H9 (cell line): ENCODE measurements around the gene RNF149. TPM values are rescaled to one million over a fixed set of nuclear protein-coding genes. Genes with fewer than 3 reads are reported as not detected.

Experiments used
- DNase-seq: peaks from one replicate; pipeline ENCODE4 v3.0.0-alpha.2; 2017
- H2AFZ ChIP-seq: one replicate; pipeline ENCODE4 v1.6.1; 2013; ENCODE audit warnings: mild to moderate bottlenecking, low read length, control low read depth, moderate library complexity
- H2AK5ac ChIP-seq: 2 replicates; pipeline ENCODE4 v1.6.1; 2013; ENCODE audit warnings: low read length, control low read depth, mixed read lengths; ENCODE audit not compliant: insufficient read length
- H2BK120ac ChIP-seq: one replicate; pipeline ENCODE4 v1.6.1; 2013; ENCODE audit warnings: low read depth, mild to moderate bottlenecking, low read length, control low read depth, inconsistent platforms; ENCODE audit not compliant: poor library complexity, severe bottlenecking
- H2BK12ac ChIP-seq: 2 replicates; pipeline ENCODE4 v1.6.1; 2013; ENCODE audit warnings: low read length, control low read depth, mixed read lengths, low read depth; ENCODE audit not compliant: insufficient read length
- H2BK15ac ChIP-seq: 2 replicates; pipeline ENCODE4 v1.6.1; 2013; ENCODE audit warnings: low read depth, low read length, control low read depth
- H2BK20ac ChIP-seq: one replicate; pipeline ENCODE4 v1.6.1; 2013; ENCODE audit warnings: low read depth, mild to moderate bottlenecking, low read length, control low read depth, inconsistent platforms; ENCODE audit not compliant: poor library complexity, severe bottlenecking
- H2BK5ac ChIP-seq: 2 replicates; pipeline ENCODE4 v1.6.1; 2013; ENCODE audit warnings: low read length, control low read depth, mixed read lengths; ENCODE audit not compliant: insufficient read length
- H3K14ac ChIP-seq: 2 replicates; pipeline ENCODE4 v1.6.1; 2013; ENCODE audit warnings: low read length, control low read depth; ENCODE audit not compliant: insufficient read depth
- H3K18ac ChIP-seq: 2 replicates; pipeline ENCODE4 v1.6.1; 2013; ENCODE audit warnings: low read depth, mild to moderate bottlenecking, mixed read lengths, low read length, control low read depth; ENCODE audit not compliant: insufficient read length
- H3K23ac ChIP-seq: 2 replicates; pipeline ENCODE4 v1.6.1; 2013; ENCODE audit warnings: low read length, control low read depth, mixed read lengths, low read depth; ENCODE audit not compliant: insufficient read length
- H3K23me2 ChIP-seq: 2 replicates; pipeline ENCODE4 v1.6.1; 2013; ENCODE audit warnings: low read depth, mild to moderate bottlenecking, mixed read lengths, low read length, control low read depth; ENCODE audit not compliant: insufficient read length, poor library complexity, severe bottlenecking
- H3K27ac ChIP-seq: 2 replicates; pipeline ENCODE4 v1.5.1; 2013; ENCODE audit warnings: low read length, control low read depth, mixed read lengths, low read depth; ENCODE audit not compliant: insufficient read length
- H3K27me3 ChIP-seq: 2 replicates; pipeline ENCODE4 v1.6.1; 2013; ENCODE audit warnings: low read length, control low read depth, inconsistent platforms; ENCODE audit not compliant: insufficient read depth
- H3K4ac ChIP-seq: 2 replicates; pipeline ENCODE4 v1.6.1; 2013; ENCODE audit warnings: low read depth, mild to moderate bottlenecking, control low read depth, inconsistent platforms, low read length, moderate library complexity
- H3K4me1 ChIP-seq: 2 replicates; pipeline ENCODE4 v1.6.1; 2013; ENCODE audit warnings: low read length, control low read depth, inconsistent platforms; ENCODE audit not compliant: insufficient read depth
- H3K4me2 ChIP-seq: 2 replicates; pipeline ENCODE4 v1.6.1; 2013; ENCODE audit warnings: low read length, control low read depth, mixed read lengths; ENCODE audit not compliant: insufficient read length, insufficient read depth
- H3K56ac ChIP-seq: 2 replicates; pipeline ENCODE4 v1.6.1; 2013; ENCODE audit warnings: low read depth, mild to moderate bottlenecking, mixed read lengths, low read length, control low read depth; ENCODE audit not compliant: insufficient read length
- H3K79me1 ChIP-seq: 2 replicates; pipeline ENCODE4 v1.6.1; 2013; ENCODE audit warnings: low read depth, mild to moderate bottlenecking, moderate library complexity, low read length, control low read depth, inconsistent platforms; ENCODE audit not compliant: insufficient read depth, poor library complexity, severe bottlenecking
- H3K79me2 ChIP-seq: 2 replicates; pipeline ENCODE4 v1.6.1; 2013; ENCODE audit warnings: low read length, control low read depth, inconsistent platforms; ENCODE audit not compliant: insufficient read depth
- H3K9ac ChIP-seq: 2 replicates; pipeline ENCODE4 v1.6.1; 2013; ENCODE audit warnings: low read length, control low read depth, mixed read lengths; ENCODE audit not compliant: insufficient read length; ENCODE audit errors: extremely low read depth
- H3K9me3 ChIP-seq: one replicate; pipeline ENCODE4 v1.6.1; 2013; ENCODE audit warnings: low read depth, low read length, inconsistent platforms; ENCODE audit not compliant: control insufficient read depth
- H3T11ph ChIP-seq: one replicate; pipeline ENCODE4 v1.6.1; 2013; ENCODE audit warnings: mild to moderate bottlenecking, low read length, control low read depth, inconsistent platforms
- H4K20me1 ChIP-seq: one replicate; pipeline ENCODE4 v1.6.1; 2013; ENCODE audit not compliant: control insufficient read depth, insufficient read length, insufficient read depth
- H4K5ac ChIP-seq: 2 replicates; pipeline ENCODE4 v1.6.1; 2013; ENCODE audit warnings: low read depth, mild to moderate bottlenecking, mixed read lengths, low read length, control low read depth; ENCODE audit not compliant: insufficient read length
- H4K8ac ChIP-seq: replicated peaks from 2 replicates; pipeline ENCODE4 v1.6.1; 2013; ENCODE audit warnings: low read length, control low read depth, mixed read lengths, low read depth; ENCODE audit not compliant: insufficient read length
- H4K91ac ChIP-seq: 2 replicates; pipeline ENCODE4 v1.6.1; 2013; ENCODE audit warnings: low read depth, mild to moderate bottlenecking, moderate library complexity, mixed read lengths, low read length, control low read depth; ENCODE audit not compliant: insufficient read length
- H3K27ac Mint-ChIP-seq, 3 experiments: 2 replicates in 2 of 3; 3 replicates in 1 of 3; pipeline ENCODE4 v1.8.0; 2020 to 2021; ENCODE audit warnings: mixed read lengths in 3 of 3, mild to moderate bottlenecking in 1 of 3, moderate library complexity in 1 of 3
- H3K27me3 Mint-ChIP-seq: 2 replicates; pipeline ENCODE4 v1.8.0; 2021; ENCODE audit warnings: low read depth, mild to moderate bottlenecking, moderate library complexity, mixed read lengths
- H3K36me3 Mint-ChIP-seq, 3 experiments: 2 replicates in 2 of 3; 3 replicates in 1 of 3; pipeline ENCODE4 v1.8.0; 2020 to 2021; ENCODE audit warnings: low read depth in 3 of 3, mixed read lengths in 3 of 3; ENCODE audit not compliant: insufficient read depth in 1 of 3
- H3K4me1 Mint-ChIP-seq, 2 experiments: 2 replicates each; pipeline ENCODE4 v1.8.0; 2020; ENCODE audit warnings: mixed read lengths in 2 of 2
- H3K4me3 Mint-ChIP-seq, 2 experiments: 2 replicates in 1 of 2; 3 replicates in 1 of 2; pipeline ENCODE4 v1.8.0; 2020 to 2021; ENCODE audit warnings: mild to moderate bottlenecking in 2 of 2, mixed read lengths in 2 of 2, moderate library complexity in 1 of 2
- H3K9me3 Mint-ChIP-seq, 2 experiments: 2 replicates in 1 of 2; 3 replicates in 1 of 2; pipeline ENCODE4 v1.8.0; 2020; ENCODE audit warnings: mild to moderate bottlenecking in 2 of 2, mixed read lengths in 2 of 2, moderate library complexity in 1 of 2
- WGBS: extraction: QIAGEN DNeasy Blood & Tissue Kit; methylation state at CpG from one replicate; pipeline ENCODE4 v1.1.7; 2013; ENCODE audit warnings: missing lambda C conversion rate, low lambda C conversion rate, mixed read lengths; ENCODE audit not compliant: insufficient read length; ENCODE audit errors: extremely low coverage; 5-methylcytosine and 5-hydroxymethylcytosine counted together
- total RNA-seq: library from RNA; stranded (reverse); gene quantifications from 2 replicates; pipeline ENCODE4 v1.2.1, GENCODE V29; 2021
- TF ChIP-seq, protein P1 (sequence below): fragments of 200-600 bp; sonication (generic); conservative IDR thresholded peaks from 3 replicates; pipeline ENCODE4 v1.8.0; 2021; ENCODE audit warnings: antibody characterized with exemption, mild to moderate bottlenecking

Gene RNF149
- total RNA-seq, 1 experiment from 2014 or later: 18.0 TPM

DNA sequence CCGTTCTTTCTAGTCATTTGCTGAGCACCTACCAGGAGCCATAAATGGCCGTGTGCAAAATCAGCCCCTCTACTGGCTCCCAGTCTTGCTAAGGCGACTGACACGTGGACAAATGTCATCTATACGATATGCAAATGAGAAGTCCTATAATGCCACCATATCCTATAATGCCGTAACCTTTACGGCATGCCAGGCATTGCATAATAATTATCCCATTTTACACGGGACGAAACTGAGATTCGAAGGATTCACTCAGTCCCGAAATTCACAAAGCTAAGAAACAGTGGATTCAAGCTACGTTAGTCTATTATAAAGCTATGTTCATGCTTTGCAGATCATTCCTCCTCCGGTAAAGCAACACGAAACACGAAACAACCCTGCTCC, 34.1 kb upstream of the RNF149 start:
- H3K27ac ChIP-seq: no peak overlapping the region
- no peak overlapping the region for H2BK120ac ChIP-seq
- H2BK12ac ChIP-seq: no peak overlapping the region
- H3K4me2 ChIP-seq: no peak overlapping the region
- peaks cover 0 to 8% (median 0%) of the 10 kb centered on the region in 3 experiments; a peak in 2 of 7 replicates for H3K36me3 Mint-ChIP-seq
- no peak overlapping the region for H3K56ac ChIP-seq
- H3K27me3 ChIP-seq: no peaks in the 10 kb centered on the region
- H4K20me1 ChIP-seq: no peaks in the 10 kb centered on the region
- H4K8ac ChIP-seq: no peak overlapping the region
- no peak overlapping the region for H3K18ac ChIP-seq
- no peak overlapping the region for H4K5ac ChIP-seq
- H2BK5ac ChIP-seq: no peak overlapping the region
- H3K9ac ChIP-seq: no peak overlapping the region
- H3K9me3 ChIP-seq: no peaks in the 10 kb centered on the region
- TF ChIP-seq, protein P1, sequence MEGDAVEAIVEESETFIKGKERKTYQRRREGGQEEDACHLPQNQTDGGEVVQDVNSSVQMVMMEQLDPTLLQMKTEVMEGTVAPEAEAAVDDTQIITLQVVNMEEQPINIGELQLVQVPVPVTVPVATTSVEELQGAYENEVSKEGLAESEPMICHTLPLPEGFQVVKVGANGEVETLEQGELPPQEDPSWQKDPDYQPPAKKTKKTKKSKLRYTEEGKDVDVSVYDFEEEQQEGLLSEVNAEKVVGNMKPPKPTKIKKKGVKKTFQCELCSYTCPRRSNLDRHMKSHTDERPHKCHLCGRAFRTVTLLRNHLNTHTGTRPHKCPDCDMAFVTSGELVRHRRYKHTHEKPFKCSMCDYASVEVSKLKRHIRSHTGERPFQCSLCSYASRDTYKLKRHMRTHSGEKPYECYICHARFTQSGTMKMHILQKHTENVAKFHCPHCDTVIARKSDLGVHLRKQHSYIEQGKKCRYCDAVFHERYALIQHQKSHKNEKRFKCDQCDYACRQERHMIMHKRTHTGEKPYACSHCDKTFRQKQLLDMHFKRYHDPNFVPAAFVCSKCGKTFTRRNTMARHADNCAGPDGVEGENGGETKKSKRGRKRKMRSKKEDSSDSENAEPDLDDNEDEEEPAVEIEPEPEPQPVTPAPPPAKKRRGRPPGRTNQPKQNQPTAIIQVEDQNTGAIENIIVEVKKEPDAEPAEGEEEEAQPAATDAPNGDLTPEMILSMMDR: no peak
- H3K27ac Mint-ChIP-seq: no peak overlapping the region
- no peak overlapping the region for H3K4ac ChIP-seq
- no peaks in the 10 kb centered on the region for H3K79me2 ChIP-seq
- H3K27me3 Mint-ChIP-seq: peaks cover 2% of the 10 kb centered on the region; the same call in 1 of the 2 replicates
- WGBS: no CpG with 5 or more reads among the region's 15 CpGs
- peaks cover 6% of the 10 kb centered on the region; the same call in 1 of the 2 replicates for H3K4me1 ChIP-seq
- H3K4me1 Mint-ChIP-seq: peaks cover 46 to 53% of the 10 kb centered on the region in 2 experiments
- H3K23ac ChIP-seq: no peak overlapping the region
- no peak overlapping the region for H2AFZ ChIP-seq
- H2BK15ac ChIP-seq: no peak overlapping the region
- H2BK20ac ChIP-seq: no peak overlapping the region
- DNase-seq: no peak
- H3K23me2 ChIP-seq: no peaks in the 10 kb centered on the region
- H3K9me3 Mint-ChIP-seq: peaks cover 0 to 7% of the 10 kb centered on the region in 2 experiments; a peak in 2 of 5 replicates
- no peak overlapping the region for H3K4me3 Mint-ChIP-seq
- H3K79me1 ChIP-seq: no peaks in the 10 kb centered on the region
- no peak overlapping the region for H2AK5ac ChIP-seq
- no peak overlapping the region for H3K14ac ChIP-seq
- no peak overlapping the region for H4K91ac ChIP-seq
- H3T11ph ChIP-seq: no peak overlapping the region
